IPS-18c (cell line): ENCODE data around the gene HEXD.
"Not testable (repeated sequence)": the region's sequence is repeated elsewhere in the genome, so short reads cannot be mapped to it uniquely, and the experiment has no call there.

Experiments
- H3K4me3 ChIP-seq: 2 replicates; pipeline ENCODE4 v1.7.0; 2013; ENCODE audit warnings: low read depth, mild to moderate bottlenecking, low read length, moderate library complexity; ENCODE audit not compliant: insufficient read depth
- H3K9me3 ChIP-seq: one replicate; pipeline ENCODE4 v1.6.1; 2013; ENCODE audit warnings: mild to moderate bottlenecking, low read length, moderate library complexity; ENCODE audit not compliant: control insufficient read depth, insufficient read depth

The HEXD gene

GRCh38 chr17:82407255-82407654 is 10.9 kb upstream of the HEXD start:
- H3K9me3 ChIP-seq, result no peaks in the 10 kb centered on the region
- H3K4me3 ChIP-seq, result no peak overlapping the region

GRCh38 chr17:82408288-82408937 is 9.7 kb upstream of the HEXD start:
- no peaks in the 10 kb centered on the region for H3K9me3 ChIP-seq
- no peak overlapping the region for H3K4me3 ChIP-seq

GRCh38 chr17:82408938-82409318 is 9.2 kb upstream of the HEXD start:
- Histone ChIP-seq H3K9me3 (no peaks in the 10 kb centered on the region), H3K4me3 (no peak overlapping the region)

- H3K9me3 ChIP-seq, result no peaks in the 10 kb centered on the region
- no peak overlapping the region for H3K4me3 ChIP-seq
Measured at GRCh38 chr17:82410014-82410716, 8.0 kb upstream of the HEXD start.

- no peak overlapping the region for H3K4me3 ChIP-seq
Measured at GRCh38 chr17:82411396-82412053, 6.6 kb upstream of the HEXD start.

GRCh38 chr17:82412081-82412480 is 6.1 kb upstream of the HEXD start:
- not testable (repeated sequence) for H3K9me3 ChIP-seq, H3K4me3 ChIP-seq

More at GRCh38 chr17:82411396-82412053, 6.6 kb upstream of the HEXD start:
- H3K9me3 ChIP-seq, result no peaks in the 10 kb centered on the region

GRCh38 chr17:82412535-82413520 is 5.3 kb upstream of the HEXD start:
- H3K9me3 ChIP-seq, result no peaks in the 10 kb centered on the region

GRCh38 chr17:82414548-82415281 is 3.4 kb upstream of the HEXD start:
- Histone ChIP-seq H3K9me3 (no peaks in the 10 kb centered on the region), H3K4me3 (no peak overlapping the region)

More at GRCh38 chr17:82412535-82413520, 5.3 kb upstream of the HEXD start:
- H3K4me3 ChIP-seq, result no peak overlapping the region

GRCh38 chr17:82415336-82415735 is 2.8 kb upstream of the HEXD start:
- no peak overlapping the region for H3K4me3 ChIP-seq

GRCh38 chr17:82415786-82416185 is 2.4 kb upstream of the HEXD start:
- no peak overlapping the region for H3K4me3 ChIP-seq
- no peaks in the 10 kb centered on the region for H3K9me3 ChIP-seq

More at GRCh38 chr17:82415336-82415735, 2.8 kb upstream of the HEXD start:
- H3K9me3 ChIP-seq, result no peaks in the 10 kb centered on the region

GRCh38 chr17:82416264-82416663 is 1.9 kb upstream of the HEXD start:
- no peaks in the 10 kb centered on the region for H3K9me3 ChIP-seq

GRCh38 chr17:82416771-82417170 is 1.4 kb upstream of the HEXD start:
- no peak overlapping the region for H3K4me3 ChIP-seq
- H3K9me3 ChIP-seq, result no peaks in the 10 kb centered on the region

More at GRCh38 chr17:82416264-82416663, 1.9 kb upstream of the HEXD start:
- H3K4me3 ChIP-seq, result no peak overlapping the region

- Histone ChIP-seq H3K4me3 (no peak overlapping the region), H3K9me3 (no peaks in the 10 kb centered on the region)
Measured at GRCh38 chr17:82419540-82419939, 1.4 kb downstream of the HEXD start.

- no peaks in the 10 kb centered on the region for H3K9me3 ChIP-seq
- H3K4me3 ChIP-seq, result no peak overlapping the region
Measured at GRCh38 chr17:82424001-82424862, 6.1 kb downstream of the HEXD start.

- H3K9me3 ChIP-seq, result no peaks in the 10 kb centered on the region
- H3K4me3 ChIP-seq, result no peak overlapping the region
Measured at GRCh38 chr17:82424863-82425159, 6.7 kb downstream of the HEXD start.

- no peaks in the 10 kb centered on the region for H3K9me3 ChIP-seq
- no peak overlapping the region for H3K4me3 ChIP-seq
Measured at GRCh38 chr17:82428546-82428945, 10.4 kb downstream of the HEXD start.
